Activated naive CD4-positive, alpha-beta T cell treated with anti-CD3 and anti-CD28 coated beads, Interleukin-2, amount 50 U/mL, for 72 hours (primary cell): ENCODE results near the gene IGFN1. TPM values are rescaled to one million over a fixed set of nuclear protein-coding genes. Genes with fewer than 3 reads are reported as not detected.
"Not testable (repeated sequence)": the region's sequence is repeated elsewhere in the genome, so short reads cannot be mapped to it uniquely, and the experiment has no call there.

Experiments
- ATAC-seq, 2 donors: fragments of 150-1000 bp; cut with Tn5 transposase; 2 replicates each; pipeline ENCODE4 v1.10.0; 2021; ENCODE audit warnings: mild to moderate bottlenecking in 2 of 2, moderate library complexity in 2 of 2
- DNase-seq, 2 donors: peaks; one replicate each; pipeline ENCODE4 v3.0.0; 2021 to 2022; ENCODE audit warnings: low spot score in 2 of 2
- H3K27ac Mint-ChIP-seq, 2 donors: one replicate each; pipeline ENCODE4 v1.8.0; 2022; ENCODE audit warnings: mild to moderate bottlenecking in 2 of 2, mixed read lengths in 2 of 2
- H3K36me3 Mint-ChIP-seq, 2 donors: one replicate each; pipeline ENCODE4 v1.8.0; 2022; ENCODE audit warnings: mixed read lengths in 2 of 2
- H3K9me3 Mint-ChIP-seq, 2 donors: one replicate each; pipeline ENCODE4 v1.8.0; 2022; ENCODE audit warnings: mixed read lengths in 2 of 2
- total RNA-seq, 2 donors: library from RNA; stranded (reverse); gene quantifications; one replicate each; pipeline ENCODE4 v1.2.3, GENCODE V29; 2022

IGFN1 gene
- total RNA-seq, 2 donors from 2014 or later: not detected

- H3K27ac Mint-ChIP-seq: no peak overlapping the region
- no peaks in the 10 kb centered on the region for H3K36me3 Mint-ChIP-seq
- ATAC-seq: no peak
- DNase-seq: no peak
- H3K9me3 Mint-ChIP-seq: no peaks in the 10 kb centered on the region
Observed at GRCh38 chr1:201241736-201242135, 51.1 kb downstream of the IGFN1 start.

- no peak overlapping the region for H3K27ac Mint-ChIP-seq
- H3K36me3 Mint-ChIP-seq: no peaks in the 10 kb centered on the region
- H3K9me3 Mint-ChIP-seq: no peaks in the 10 kb centered on the region
- DNase-seq: no peak
- ATAC-seq: no peak
Observed at GRCh38 chr1:201245082-201245481, 54.5 kb downstream of the IGFN1 start.

- DNase-seq: no peak
- no peak for ATAC-seq
- no peaks in the 10 kb centered on the region for H3K9me3 Mint-ChIP-seq
- H3K27ac Mint-ChIP-seq: no peak overlapping the region
- no peaks in the 10 kb centered on the region for H3K36me3 Mint-ChIP-seq
Observed at GRCh38 chr1:201248721-201249559, 58.3 kb downstream of the IGFN1 start.

- Mint-ChIP-seq H3K27ac (no peak overlapping the region), H3K36me3 (no peaks in the 10 kb centered on the region), H3K9me3 (no peaks in the 10 kb centered on the region)
- ATAC-seq: no peak
- DNase-seq: no peak
Observed at GRCh38 chr1:201250326-201251011, 59.8 kb downstream of the IGFN1 start.

- ATAC-seq: no peak
- no peaks in the 10 kb centered on the region for H3K36me3 Mint-ChIP-seq
- DNase-seq: no peak
- H3K9me3 Mint-ChIP-seq: no peaks in the 10 kb centered on the region
- H3K27ac Mint-ChIP-seq: no peak overlapping the region
Observed at GRCh38 chr1:201251411-201251810, 60.8 kb downstream of the IGFN1 start.

GRCh38 chr1:201251851-201252430 lies 61.3 kb downstream of the IGFN1 start:
- Mint-ChIP-seq H3K36me3 (no peaks in the 10 kb centered on the region), H3K9me3 (no peaks in the 10 kb centered on the region), H3K27ac (no peak overlapping the region)
- no peak for ATAC-seq
- no peak for DNase-seq

GRCh38 chr1:201252944-201253371 lies 62.3 kb downstream of the IGFN1 start:
- DNase-seq: no peak
- Mint-ChIP-seq H3K27ac (no peak overlapping the region), H3K36me3 (no peaks in the 10 kb centered on the region), H3K9me3 (no peaks in the 10 kb centered on the region)
- ATAC-seq: no peak

GRCh38 chr1:201253411-201253810 lies 62.8 kb downstream of the IGFN1 start:
- Mint-ChIP-seq H3K9me3 (no peaks in the 10 kb centered on the region), H3K27ac (no peak overlapping the region), H3K36me3 (no peaks in the 10 kb centered on the region)
- ATAC-seq (no peak), DNase-seq (no peak)

GRCh38 chr1:201253906-201254624 lies 63.4 kb downstream of the IGFN1 start:
- H3K27ac Mint-ChIP-seq: no peak overlapping the region
- peak in 1 of 2 donors; percentile 7 for ATAC-seq
- H3K36me3 Mint-ChIP-seq: no peaks in the 10 kb centered on the region
- no peaks in the 10 kb centered on the region for H3K9me3 Mint-ChIP-seq
- DNase-seq: no peak

- Mint-ChIP-seq H3K9me3 (no peaks in the 10 kb centered on the region), H3K36me3 (no peaks in the 10 kb centered on the region), H3K27ac (no peak overlapping the region)
- DNase-seq (peak in 1 of 2 donors; percentile 91), ATAC-seq (peak; percentile 64 to 68)
Observed at GRCh38 chr1:201254625-201255478, 64.2 kb downstream of the IGFN1 start.

GRCh38 chr1:201255479-201256362 lies 65.1 kb downstream of the IGFN1 start:
- no peaks in the 10 kb centered on the region for H3K36me3 Mint-ChIP-seq
- ATAC-seq (no peak), DNase-seq (no peak)
- H3K9me3 Mint-ChIP-seq: no peaks in the 10 kb centered on the region
- no peak overlapping the region for H3K27ac Mint-ChIP-seq

GRCh38 chr1:201258132-201258531 lies 67.5 kb downstream of the IGFN1 start:
- not testable (repeated sequence) for ATAC-seq, H3K27ac Mint-ChIP-seq, DNase-seq, H3K36me3 Mint-ChIP-seq, H3K9me3 Mint-ChIP-seq

GRCh38 chr1:201258763-201259230 lies 68.2 kb downstream of the IGFN1 start:
- DNase-seq (no peak), ATAC-seq (no peak)
- Mint-ChIP-seq H3K36me3 (no peaks in the 10 kb centered on the region), H3K27ac (no peak overlapping the region), H3K9me3 (no peaks in the 10 kb centered on the region)

- Mint-ChIP-seq H3K36me3 (no peaks in the 10 kb centered on the region), H3K27ac (no peak overlapping the region), H3K9me3 (no peaks in the 10 kb centered on the region)
- DNase-seq: no peak
- ATAC-seq: no peak
Observed at GRCh38 chr1:201259476-201260235, 69.0 kb downstream of the IGFN1 start.

GRCh38 chr1:201260236-201260590 lies 69.6 kb downstream of the IGFN1 start:
- ATAC-seq (no peak), DNase-seq (no peak)
- H3K27ac Mint-ChIP-seq: no peak overlapping the region
- no peaks in the 10 kb centered on the region for H3K36me3 Mint-ChIP-seq
- no peaks in the 10 kb centered on the region for H3K9me3 Mint-ChIP-seq
